ENCODE measurements around the gene CD300LD.

- TF ChIP-seq CTCF (IDR thresholded peaks at IDR 0.05; ENCODE audit: low read depth, low read length, poor library complexity, severe bottlenecking) (no peak), EZH2phosphoT487 (IDR thresholded peaks at IDR 0.05; ENCODE audit: borderline replicate concordance, low read length) (no peak)
Measured at GRCh38 chr17:74582633-74583032, 9.4 kb downstream of the CD300LD start.
